HEK293T (cell line): ENCODE results near the gene UBD.

Source experiments
- ARNT ChIP-seq: fragments of 450-650 bp; IDR thresholded peaks from 2 replicates; pipeline ENCODE4 v1.6.1; 2017; ENCODE audit warnings: mild to moderate bottlenecking
- BHLHE40 ChIP-seq: fragments of 450-650 bp; IDR thresholded peaks from 2 replicates; pipeline ENCODE4 v1.6.1; 2016; ENCODE audit warnings: mild to moderate bottlenecking, moderate library complexity, borderline replicate concordance
- FOXA1 ChIP-seq: fragments of 450-650 bp; IDR thresholded peaks from 2 replicates; pipeline ENCODE4 v1.6.1; 2016; ENCODE audit warnings: mild to moderate bottlenecking
- FOXK2 ChIP-seq: fragments of 450-650 bp; IDR thresholded peaks from 2 replicates; pipeline ENCODE4 v1.6.1; 2016; ENCODE audit warnings: mild to moderate bottlenecking
- FOXM1 ChIP-seq: fragments of 450-650 bp; IDR thresholded peaks from 2 replicates; pipeline ENCODE4 v1.6.1; 2017; ENCODE audit warnings: mild to moderate bottlenecking, borderline replicate concordance
- HDGF ChIP-seq: fragments of 450-650 bp; IDR thresholded peaks from 2 replicates; pipeline ENCODE4 v1.6.1; 2017; ENCODE audit warnings: antibody characterized with exemption, borderline replicate concordance
- NFRKB ChIP-seq: fragments of 450-650 bp; IDR thresholded peaks from 2 replicates; pipeline ENCODE4 v1.6.1; 2016; ENCODE audit warnings: mild to moderate bottlenecking, moderate library complexity
- SP1 ChIP-seq: fragments of 450-650 bp; IDR thresholded peaks from 2 replicates; pipeline ENCODE4 v1.6.1; 2017
- SUZ12 ChIP-seq: fragments of 450-650 bp; IDR thresholded peaks from 2 replicates; pipeline ENCODE4 v1.6.1; 2016; ENCODE audit warnings: mild to moderate bottlenecking
- TARDBP ChIP-seq: fragments of 450-650 bp; IDR thresholded peaks from 2 replicates; pipeline ENCODE4 v1.6.1; 2016

- TF ChIP-seq FOXK2 (no peak), HDGF (no peak), ARNT (no peak), NFRKB (no peak), SP1 (no peak), BHLHE40 (no peak), FOXM1 (no peak), SUZ12 (no peak), TARDBP (no peak), FOXA1 (no peak)
Observed at GRCh38 chr6:29589423-29590048, 30.0 kb upstream of the UBD start.
